ENCODE data around the gene RRBP1. TPM values are rescaled to one million over a fixed set of nuclear protein-coding genes. Genes with fewer than 3 reads are reported as not detected.

RRBP1 gene
- total RNA-seq, 2 donors from 2014 or later: 68.6 to 127 TPM

DNA sequence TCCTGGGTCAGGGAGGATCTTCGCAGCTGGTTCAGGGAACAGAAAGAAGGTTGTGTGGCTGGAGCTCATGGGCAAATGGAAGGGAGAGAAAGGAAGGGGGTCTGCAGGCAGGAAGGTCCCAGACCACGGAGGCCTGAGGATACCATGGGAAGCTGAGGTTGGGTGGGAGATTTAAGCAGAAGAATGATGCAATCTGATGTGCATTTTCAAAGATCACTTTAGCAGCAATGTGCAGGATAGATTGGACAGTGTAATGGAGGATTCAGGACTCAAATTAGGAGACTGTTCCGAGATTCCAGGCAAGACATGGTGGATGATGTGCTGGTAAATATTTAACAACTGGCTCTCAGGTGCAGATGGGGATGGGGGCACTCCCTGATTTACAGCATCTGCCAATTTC is 5.8 kb upstream of the RRBP1 start:
- intact Hi-C loops (cut with DNase I): loop anchor here in 1 of 2 donors (10.0 kb wide), 1 partner anchor 207 kb away; no protein-coding TSS in a partner anchor
- ATAC-seq: no peak
- DNase-seq: no peak

DNA sequence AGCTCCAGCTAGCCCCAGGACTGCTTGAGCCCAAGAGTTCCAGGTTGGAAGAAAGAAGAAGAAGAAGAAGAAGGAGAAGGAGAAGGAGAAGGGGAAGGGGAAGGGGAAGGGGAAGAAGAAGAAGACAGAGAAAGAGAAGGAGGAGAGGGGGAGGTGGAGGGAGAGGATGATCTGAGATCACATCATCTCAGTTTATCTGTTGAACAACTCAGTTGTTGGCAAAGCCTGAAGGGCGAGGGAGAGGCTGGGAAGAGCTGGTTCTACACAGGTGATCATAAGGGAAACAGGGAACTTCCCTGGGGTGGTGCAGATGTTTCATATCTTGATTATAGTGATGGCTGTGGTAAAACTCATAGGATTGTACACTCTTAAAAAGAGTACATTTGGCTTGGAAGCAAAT is 3.1 kb upstream of the RRBP1 start:
- ATAC-seq: no peak
- DNase-seq: no peak
- intact Hi-C loops (cut with DNase I): loop anchor here in 1 of 2 donors (10.0 kb wide), 1 partner anchor 210 kb away; no protein-coding TSS in a partner anchor

DNA sequence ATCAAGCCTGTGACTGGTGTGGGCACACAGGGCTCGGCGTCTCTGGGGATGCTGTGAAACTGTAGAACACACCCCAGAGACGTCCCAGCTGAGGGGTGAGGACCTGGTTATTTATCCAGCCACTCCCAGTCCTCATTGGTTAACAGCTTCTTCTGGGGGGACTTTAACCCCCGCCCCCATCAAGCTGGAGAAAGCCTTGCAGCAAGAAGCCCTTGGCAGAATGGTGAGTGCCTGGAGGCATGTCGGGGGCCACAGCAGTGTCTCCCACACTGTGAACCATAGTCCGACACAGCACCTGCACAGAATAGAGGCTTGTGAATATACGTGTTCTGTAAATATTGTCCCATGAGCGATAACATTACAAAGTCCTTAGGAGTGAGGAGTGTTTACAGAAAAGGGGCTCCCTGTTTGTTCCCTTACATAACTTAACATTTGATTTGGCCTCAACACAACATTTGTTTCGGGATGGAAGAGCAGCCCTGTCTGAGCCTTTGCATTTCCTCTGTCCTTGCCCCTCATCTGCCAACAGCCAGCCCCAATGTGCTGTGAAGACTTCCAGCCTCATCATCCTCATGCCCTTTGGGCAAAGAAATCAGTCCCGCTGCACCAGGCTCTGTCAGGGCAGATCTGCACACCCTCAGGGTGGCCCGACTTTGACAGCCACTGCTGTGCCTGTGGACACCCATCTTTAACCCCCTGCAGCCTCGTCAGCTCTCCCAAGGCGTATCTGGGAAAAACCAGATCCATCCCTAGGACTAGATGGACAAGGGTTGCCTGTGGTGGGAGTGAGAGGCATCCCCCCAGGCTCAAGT is 2.2 kb upstream of the RRBP1 start:
- DNase-seq (no peak), ATAC-seq (no peak)
- intact Hi-C loops (cut with DNase I): loop anchor here in 1 of 2 donors (10.0 kb wide), 1 partner anchor 211 kb away; no protein-coding TSS in a partner anchor

DNA sequence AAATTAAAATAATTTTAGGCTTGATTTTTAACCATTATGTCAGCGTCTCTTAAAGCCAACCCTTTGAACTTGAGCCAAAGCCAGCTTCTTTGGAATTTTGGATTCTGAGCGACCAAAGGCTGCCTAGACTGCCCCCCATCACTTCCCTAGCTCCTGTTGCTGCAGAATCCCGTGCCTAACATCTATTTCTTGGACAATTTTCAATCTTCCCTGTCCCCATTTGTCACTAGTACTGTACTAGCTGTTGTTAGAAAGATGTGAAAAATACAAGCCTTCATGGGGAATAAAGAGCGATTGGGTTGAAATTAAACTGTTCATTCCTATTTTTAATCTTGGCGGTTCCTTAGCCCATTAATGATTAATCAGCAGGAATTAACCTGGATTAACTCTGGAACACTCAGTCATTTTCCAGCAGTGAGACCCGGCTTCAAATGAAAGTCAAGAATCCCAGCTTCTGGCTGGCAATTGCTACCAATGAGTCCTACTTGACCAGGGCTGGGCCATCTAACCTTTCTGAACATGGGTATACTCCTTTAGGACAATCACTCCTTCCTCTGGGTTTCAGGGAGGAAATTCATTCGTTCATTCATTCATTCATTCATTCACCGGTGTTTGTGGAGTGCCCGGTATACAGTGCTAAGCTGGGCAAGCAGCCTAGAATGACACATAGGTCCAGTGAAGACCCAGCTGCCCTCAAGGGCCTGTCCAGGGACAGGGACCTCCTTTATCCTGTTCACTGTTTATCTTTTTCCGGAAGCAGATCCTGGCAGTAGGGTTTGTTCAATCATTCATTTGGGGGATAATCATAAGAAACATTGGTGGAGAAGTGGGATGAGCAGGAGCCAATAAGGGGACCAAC is 1.4 kb upstream of the RRBP1 start:
- DNase-seq (no peak), ATAC-seq (no peak)
- intact Hi-C loops (cut with DNase I): loop anchor here in 1 of 2 donors (10.0 kb wide), 1 partner anchor 211 kb away; no protein-coding TSS in a partner anchor

DNA sequence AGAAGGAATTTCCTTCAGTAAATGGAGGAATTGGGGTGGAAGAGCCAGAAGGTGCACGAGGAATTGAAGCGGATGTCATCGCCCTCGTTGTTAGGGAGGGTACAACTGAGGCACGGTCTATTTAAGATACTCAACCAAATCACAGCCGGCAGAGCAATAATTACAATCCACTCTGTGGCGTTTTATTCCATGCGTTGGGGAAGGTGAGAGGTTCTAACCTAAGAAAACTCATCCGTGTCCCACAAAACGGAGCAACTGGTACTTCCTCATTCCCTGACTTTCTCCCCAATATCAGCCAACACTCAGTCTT is 802 bp upstream of the RRBP1 start:
- intact Hi-C loops (cut with DNase I): loop anchor here in 1 of 2 donors (10.0 kb wide), 1 partner anchor 212 kb away; no protein-coding TSS in a partner anchor
- no peak for ATAC-seq
- DNase-seq: no peak

DNA sequence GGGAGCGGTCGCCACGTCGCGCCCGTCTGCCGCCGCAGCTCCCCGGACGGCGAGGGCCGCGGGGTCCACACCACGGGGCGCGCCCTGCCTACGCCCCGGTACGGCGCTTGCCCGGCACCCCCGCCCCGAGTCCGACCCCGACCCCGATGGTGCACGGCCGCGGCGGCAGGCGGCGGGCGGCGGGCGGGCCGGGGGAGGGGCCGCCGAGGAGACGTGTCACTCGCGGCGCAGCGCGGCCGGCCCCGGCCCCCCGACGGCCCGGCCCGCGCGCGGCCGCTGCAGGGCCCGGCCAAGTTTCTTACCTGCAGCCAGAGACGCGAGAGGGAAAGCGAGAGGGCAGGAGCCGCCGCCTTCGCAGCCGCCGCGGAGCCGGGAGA is 328 bp downstream of the RRBP1 start:
- intact Hi-C loops (cut with DNase I): loop anchor here in 1 of 2 donors (10.0 kb wide), 1 partner anchor 213 kb away; no protein-coding TSS in a partner anchor
- ATAC-seq: no peak
- DNase-seq: no peak

DNA sequence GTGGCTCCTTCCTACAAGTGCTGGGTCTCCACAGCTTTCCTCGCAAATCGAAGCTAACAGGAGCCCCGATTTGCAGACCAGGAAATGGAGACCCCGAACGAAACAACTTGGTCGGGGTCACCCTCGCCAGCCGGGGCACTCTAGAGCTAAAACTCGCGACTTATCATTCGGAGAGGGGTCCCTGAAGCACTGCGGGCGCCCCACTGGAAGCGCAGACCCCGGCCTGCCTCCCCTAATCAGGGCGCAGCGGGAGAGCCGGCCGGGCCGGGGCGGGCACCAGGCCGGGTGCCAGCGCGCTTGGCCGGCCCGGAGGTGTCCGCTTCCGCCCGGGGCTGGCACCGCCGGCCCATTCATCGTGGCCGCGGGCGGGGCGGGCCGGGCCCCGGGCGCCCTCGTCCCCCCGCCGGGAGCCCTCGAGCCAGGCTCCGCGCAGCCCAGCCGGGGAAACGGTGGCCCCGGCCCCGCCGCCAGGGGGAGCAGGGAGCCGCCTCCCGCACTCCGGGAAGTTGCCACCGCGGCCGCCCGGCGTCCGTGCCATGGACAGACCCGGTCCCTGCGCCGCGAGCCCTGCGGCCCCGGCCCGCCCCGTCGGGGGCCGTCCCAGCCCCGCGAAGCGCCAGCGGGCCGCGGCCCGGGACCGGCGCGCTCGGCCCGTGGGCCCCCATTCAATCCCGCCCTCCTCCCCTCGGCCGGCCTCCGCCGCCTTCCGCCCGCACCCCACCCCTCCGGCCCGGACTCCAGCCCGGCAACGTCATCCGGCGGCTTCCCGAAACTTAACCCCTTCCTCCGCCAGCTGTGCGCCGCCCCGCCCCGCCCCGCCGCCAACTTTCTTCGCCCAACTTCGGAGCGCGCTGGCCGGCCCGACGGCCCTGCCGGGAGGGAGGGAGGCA is 961 bp downstream of the RRBP1 start:
- peak; percentile 30 to 58 for ATAC-seq
- DNase-seq: peak; percentile 89
- intact Hi-C loops (cut with DNase I): loop anchor here (1.0 to 10.0 kb wide), 2 partner anchors 214 to 217 kb away; no protein-coding TSS in a partner anchor

DNA sequence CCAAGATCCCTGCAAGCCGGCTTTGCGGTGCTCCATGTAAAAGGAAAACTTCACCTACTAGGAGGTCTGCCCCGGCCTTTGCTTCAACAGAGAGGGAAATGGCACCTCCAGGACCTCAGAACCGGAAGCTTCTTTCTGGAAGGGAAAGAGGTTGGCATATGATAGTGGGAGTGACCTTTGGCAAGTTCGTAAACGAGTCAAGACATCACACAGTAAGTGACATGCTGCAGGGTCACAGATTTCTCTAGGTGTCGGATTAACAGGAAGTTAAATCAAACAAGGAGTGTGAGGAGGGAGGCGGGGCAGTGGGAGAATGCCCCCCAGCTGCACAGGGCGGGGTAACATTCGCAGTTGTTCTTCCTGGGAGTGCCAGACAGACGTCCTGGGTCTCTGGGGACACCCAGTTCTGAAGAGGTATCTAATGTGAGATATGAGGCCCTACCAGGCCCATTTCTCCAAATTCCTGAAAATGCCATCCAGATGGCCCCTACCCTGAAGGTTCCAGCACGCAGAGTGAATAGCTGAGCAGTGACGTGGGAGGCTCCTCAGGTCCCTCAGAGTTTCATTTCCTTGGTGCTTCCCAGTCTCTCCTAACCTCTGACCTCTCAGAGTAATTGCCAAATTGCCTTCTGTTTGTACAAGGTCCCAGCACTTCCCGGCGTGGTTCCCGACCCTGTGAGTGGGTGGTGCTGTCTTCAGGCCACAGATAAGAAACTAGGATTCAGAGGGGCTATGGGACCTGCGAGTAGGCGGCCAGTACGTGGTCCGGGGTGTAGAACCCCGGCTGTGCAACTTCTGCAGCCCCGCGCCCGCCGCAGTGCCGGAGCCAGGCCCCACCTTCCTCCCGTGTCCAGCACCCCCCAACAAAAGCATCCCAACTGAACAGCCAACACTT is 1.9 kb downstream of the RRBP1 start:
- intact Hi-C loops (cut with DNase I): loop anchor here (1.0 to 10.0 kb wide), 2 partner anchors 215 to 218 kb away; no protein-coding TSS in a partner anchor
- no peak for ATAC-seq
- DNase-seq: peak; percentile 71

DNA sequence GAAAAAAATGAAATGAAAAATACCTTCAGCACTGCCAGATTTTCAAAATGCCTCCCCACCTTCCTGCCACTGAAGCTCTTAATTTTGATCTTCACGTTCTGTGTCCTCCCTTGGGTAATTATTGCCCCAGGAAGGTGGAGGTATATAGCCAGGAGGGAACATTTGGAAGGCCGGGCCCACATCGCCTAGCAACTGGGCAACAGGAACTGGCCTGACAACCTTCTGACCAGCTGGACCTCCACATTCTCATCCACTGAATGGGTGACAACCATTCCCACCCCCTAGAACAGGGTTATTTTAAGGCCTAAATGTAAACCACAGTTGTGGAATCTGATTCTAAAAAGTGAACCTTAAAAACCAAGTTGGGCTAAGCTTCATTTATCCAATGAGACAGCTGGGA is 3.2 kb downstream of the RRBP1 start:
- DNase-seq: no peak
- intact Hi-C loops (cut with DNase I): no loop called here
- ATAC-seq: no peak

DNA sequence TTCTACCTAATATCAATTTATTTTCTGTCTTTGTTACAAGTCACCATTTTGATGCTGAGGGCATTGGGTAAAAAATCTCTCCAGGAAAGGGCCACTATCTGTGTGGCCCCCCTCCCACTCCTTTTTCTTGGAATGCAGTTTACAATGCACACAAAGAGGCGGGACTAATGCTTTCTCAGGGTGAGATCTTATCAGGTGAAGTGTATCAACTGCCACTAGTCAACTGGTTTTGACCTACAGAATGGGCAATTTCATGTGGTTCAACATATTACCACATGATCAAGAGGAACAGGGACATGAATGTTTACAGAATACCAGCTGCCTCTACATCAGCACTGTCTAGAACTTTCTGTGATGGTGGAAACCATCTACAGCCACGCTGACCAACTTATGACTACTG is 3.7 kb downstream of the RRBP1 start:
- intact Hi-C loops (cut with DNase I): no loop called here
- ATAC-seq: no peak

DNA sequence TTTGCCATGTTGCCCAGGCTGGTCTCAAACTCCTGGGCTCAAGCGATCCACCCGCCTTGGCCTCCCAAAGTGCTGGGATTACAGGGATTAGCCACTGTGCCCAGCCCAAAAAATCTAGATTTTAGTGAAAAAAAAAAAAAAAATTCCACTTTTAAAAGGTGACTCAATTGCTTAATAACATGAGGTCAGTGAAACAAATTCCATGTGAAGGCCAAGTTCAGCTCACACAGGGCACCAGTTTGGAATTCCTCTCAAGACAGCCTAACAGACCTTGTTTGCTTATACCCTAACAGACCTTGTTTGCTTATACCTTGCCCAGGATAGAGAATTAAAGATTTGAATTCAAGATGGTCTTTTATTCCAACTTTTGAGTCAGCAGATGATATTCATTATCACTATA is 5.1 kb downstream of the RRBP1 start:
- intact Hi-C loops (cut with DNase I): no loop called here
- ATAC-seq: no peak
- DNase-seq: no peak

More for the DNA sequence above, 3.7 kb downstream of the RRBP1 start:
- DNase-seq: no peak

DNA sequence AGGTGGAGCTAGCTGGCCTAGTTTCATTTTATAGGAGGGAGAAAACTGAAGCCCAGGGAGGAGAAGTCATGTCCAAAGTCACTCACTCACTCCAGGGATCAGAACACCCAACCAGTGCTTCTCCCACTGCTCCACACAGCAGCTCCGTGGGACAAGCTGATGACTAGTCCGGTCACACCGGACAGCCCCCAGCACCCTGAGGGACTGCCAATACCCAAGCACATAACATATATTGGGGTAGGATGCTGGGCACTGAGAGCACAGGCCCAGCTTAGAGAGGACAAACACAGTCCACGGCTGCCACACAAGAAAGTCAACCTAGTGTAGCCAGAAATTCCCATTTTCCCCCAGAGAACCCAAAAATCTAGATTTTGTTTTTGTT is 5.7 kb downstream of the RRBP1 start:
- intact Hi-C loops (cut with DNase I): no loop called here

DNA sequence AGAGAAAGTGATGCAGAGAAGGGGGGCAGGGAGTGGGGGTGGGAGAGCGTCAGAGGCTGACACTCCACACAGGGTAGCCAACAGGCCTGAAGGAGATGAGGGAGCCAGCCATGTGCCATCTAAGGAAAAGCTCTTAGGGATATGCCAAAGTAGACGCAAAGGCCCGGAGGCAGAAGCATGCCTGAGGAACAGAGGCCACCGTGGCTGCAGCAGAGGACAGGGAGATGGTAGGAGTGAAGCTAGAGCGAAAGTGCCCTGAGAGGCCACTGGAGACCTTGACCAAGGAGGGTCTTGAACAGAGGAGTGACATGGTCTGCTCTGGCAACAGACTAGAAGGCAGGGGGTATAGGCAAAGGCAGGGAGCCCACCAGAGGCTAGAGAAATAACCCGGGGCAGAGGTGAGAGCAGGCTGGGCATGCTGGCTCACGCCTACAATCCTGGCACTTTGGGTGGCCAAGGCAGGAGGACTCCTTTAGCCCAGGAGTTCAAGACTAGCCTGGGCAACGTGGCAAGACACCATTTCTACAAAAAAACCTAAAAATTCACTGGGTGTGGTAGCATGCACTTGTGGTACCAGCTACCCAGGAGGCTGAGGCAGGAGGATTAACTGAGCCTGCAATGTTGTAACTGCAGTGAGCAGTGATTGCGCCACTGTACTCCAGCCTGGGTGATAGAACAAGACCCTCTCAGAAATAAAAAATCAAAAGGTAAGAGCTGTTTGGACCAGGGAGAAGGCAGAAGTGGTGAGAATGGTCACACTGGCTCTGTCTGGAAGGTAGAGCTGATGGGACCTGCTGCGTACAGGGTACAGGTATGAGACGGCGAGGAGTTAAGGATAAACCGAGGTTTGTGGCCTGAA is 6.3 kb downstream of the RRBP1 start:
- intact Hi-C loops (cut with DNase I): no loop called here

More for the DNA sequence above, 5.7 kb downstream of the RRBP1 start:
- ATAC-seq (no peak), DNase-seq (no peak)

DNA sequence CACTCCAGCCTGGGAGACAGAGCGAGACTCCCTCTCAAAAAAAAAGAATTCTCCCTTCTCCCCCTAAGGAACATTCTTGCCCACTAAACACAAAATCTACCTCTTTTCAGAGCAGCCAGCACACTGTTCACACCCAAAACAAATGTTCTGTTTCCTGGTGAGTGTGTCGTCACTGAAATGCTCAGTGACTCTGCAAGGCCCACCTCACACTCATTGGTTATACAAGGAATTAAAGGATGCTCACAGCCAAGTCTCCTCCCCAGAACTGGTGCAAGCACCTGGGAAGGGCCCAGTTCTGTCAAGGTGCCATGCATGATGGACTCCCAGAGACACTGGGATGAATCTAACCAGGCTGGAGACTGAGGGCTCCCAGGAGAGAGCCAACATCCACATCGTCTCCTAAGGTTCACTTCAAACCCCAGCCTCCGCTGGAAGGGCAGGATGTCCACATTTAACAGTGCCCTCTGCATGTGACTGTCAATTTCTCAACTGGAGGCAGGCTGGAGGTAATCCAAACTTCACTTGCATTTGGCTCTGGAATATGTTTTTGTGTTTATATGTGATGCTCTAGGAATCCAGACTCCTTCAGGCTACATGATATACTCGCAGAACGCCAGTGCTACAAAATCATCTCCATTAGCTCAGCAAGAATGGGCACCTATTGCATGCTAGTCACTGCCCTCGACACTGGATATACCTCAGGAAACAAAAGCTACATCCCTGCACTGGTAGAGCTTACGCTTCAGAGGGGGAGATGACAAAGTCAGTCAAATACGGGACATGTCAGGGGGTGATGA is 7.1 kb downstream of the RRBP1 start:
- intact Hi-C loops (cut with DNase I): no loop called here
- no peak for DNase-seq
- ATAC-seq: peak; percentile 24 to 35

More for the DNA sequence above, 6.3 kb downstream of the RRBP1 start:
- DNase-seq (no peak), ATAC-seq (no peak)

DNA sequence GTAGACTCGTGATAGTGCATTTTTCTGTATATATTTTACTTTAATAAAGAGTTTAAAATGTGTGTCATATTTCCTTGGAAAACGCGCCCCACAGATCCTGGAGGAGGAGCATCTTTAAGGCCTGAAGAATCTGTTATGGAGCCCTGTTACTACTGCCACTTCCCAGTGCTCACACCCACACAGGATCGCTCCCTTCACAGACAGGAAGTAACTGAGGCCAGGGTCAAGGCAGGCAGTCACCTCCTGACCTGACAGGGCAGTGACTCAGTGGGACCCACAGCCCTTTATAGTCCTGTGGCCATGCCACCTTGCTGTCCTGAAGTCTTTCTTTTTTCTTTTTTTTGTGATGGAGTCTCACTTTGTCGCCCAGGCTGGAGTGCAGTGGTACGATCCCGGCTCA is 9.0 kb downstream of the RRBP1 start:
- DNase-seq: no peak
- intact Hi-C loops (cut with DNase I): no loop called here
- no peak for ATAC-seq

DNA sequence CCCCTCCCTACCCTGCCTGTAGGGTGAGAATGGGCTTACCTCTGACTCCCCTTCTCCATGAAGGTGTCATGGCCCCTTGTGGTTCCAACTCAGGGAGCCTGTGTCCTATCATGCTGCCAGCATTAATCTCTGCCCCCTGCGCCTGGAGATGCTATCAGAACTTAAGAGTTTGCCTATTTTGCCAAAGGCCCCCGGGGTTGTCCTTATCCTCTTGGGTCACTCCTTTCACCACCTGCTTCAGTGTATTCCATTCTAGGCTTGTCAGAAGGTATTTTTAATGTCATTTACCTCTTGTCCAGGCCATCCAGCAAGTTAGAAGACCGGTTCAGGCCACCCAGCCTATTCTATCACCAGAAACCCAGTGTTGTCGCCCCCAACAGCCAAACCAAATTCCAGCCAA is 10.5 kb downstream of the RRBP1 start:
- ATAC-seq: no peak
- intact Hi-C loops (cut with DNase I): no loop called here
- no peak for DNase-seq

Data from left cardiac atrium (tissue), 4 donors.